Stimulated activated CD4-positive, alpha-beta T cell treated with anti-CD3 and anti-CD28 coated beads, Interleukin-1b, Interleukin-23, amount 100 ng/mL, for 24 hours (primary cell): Measurements from ENCODE around the gene SLC25A25.
A peak's percentile ranks its signal among the peaks of the same experiment; 100 is the strongest.

Experiments used
- DNase-seq, 4 experiments: peaks; one replicate each; pipeline ENCODE4 v3.0.0-alpha.2; 2020; ENCODE audit warnings: low read depth in 4 of 4, low spot score in 1 of 4

Gene SLC25A25

GRCh38 chr9:128096616-128097536 is 28.8 kb downstream of the SLC25A25 start:
- no peak for DNase-seq

GRCh38 chr9:128097543-128098296 is 29.7 kb downstream of the SLC25A25 start:
- DNase-seq = no peak

- DNase-seq = peak in 3 of 4 experiments; percentile 47 to 55 (median 47)
Measured at GRCh38 chr9:128098297-128099230, 30.5 kb downstream of the SLC25A25 start.

DNA sequence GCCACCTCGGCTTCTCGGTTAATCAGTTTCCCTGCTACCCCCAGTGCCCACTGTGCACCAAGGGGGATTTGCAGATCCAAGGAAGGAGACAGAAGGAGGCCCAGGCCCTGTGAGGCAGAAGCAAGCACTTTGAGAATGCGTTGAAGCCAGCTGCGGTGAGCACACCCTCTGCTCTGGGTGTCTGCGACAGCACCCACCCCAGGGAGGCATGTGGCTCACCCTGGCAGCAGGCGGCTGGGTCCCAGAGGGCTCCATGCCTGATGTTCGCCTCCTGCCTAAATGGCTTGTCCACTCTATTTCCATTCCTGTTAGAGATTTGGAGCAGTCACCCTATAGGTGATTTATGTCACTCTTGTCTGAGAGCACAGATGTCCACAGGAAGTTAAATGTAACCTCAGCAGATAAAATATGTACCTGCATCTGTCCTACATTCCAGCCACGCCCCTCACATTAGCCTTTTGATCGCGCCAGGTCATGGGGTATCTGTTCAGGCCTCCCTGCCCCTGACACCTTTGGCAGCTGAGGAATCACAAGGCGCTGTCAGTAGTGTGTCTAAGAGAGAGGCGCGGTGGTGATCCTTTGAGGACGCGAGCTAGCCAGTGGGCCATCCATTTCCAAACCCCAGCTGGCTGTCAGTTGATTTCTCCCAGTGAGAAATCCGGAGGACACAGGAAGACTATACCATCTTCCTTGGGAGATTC is 31.3 kb downstream of the SLC25A25 start:
- DNase-seq = no peak

DNA sequence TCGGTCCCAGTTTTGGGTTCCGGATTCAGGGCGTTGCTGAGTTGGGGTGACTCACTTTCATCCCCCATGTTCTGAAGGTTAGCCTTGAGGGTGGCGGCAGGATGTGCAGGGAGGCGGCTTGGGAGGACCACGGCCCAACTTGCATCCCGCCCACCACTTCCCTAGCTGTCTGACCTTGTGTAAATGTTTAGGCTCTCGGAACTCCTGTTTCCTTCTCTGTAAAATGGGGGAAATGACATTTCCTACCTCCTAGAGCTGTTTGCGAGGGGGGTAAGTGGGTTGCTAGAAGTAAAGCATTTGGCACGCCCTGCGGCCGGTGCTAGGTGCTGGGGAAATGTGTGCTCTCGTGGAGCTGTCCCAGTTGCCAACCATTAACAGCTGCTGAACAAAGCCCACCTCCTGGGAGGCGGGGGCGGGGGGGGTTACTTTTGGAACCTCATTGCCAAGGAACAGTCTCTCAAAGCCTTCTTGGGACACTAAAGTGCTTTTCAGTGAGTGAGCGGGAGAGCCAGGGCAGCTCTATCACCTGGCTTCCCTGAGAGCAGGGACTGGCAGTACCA is 32.0 kb downstream of the SLC25A25 start:
- DNase-seq = no peak

DNA sequence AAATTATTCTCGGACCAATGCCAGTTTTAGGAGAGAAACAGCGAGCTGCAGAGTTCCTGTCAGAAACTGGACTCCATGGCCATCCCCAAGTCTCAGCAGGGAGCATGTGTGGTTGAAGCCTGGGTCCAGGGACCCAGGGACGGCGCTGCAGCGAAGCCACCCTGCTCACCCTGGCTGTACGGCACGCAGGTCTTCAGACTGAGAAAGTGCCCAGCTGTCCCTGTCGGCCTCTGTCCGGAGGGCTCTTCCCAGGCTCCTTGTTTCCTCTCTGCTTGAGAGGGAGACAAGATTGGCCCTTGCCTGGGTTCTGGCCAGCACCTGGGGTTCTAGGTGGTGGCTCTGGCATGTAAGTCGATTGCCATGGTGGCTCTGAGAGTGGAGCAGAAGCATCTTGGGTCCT is 32.5 kb downstream of the SLC25A25 start:
- DNase-seq = no peak

DNA sequence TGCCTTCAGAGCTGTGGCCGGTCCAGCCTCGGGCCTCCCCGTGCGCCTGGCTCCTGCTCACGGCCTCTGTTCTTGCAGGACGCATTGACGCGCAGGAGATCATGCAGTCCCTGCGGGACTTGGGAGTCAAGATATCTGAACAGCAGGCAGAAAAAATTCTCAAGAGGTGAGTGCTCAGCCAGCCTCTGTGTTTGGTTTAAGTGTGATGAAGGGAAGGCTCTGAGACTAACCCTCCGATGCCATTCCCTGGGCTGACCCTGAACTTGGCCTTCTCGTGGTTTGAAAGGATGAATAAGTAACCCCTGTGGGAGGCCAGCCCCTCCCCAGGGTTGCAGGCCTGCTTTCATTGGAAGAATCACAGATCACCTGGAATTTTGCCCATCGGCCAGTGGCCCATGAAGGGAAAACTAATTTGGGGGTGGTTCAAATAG is 33.2 kb downstream of the SLC25A25 start:
- DNase-seq = no peak

DNA sequence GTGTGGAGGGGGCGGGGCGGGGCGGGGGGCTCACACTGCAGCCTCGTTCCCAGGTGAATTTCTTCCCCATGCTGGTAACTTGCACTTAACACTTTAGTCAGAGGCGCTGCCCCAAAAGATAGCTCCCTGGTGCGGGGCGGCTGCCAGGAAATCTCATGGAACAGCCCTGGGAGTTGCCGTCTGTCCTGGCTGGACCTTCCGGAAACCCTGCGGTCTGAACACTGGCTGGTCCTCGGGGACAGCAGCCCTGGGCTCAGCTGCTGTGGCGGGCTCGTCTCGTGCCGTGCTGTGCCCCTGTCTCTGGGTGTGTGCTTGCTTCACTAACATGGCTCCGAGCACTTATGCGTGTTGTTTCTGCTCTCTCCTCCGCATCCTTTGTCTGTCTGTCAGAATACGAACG is 33.7 kb downstream of the SLC25A25 start:
- no peak for DNase-seq

- DNase-seq = no peak
Measured at GRCh38 chr9:128102196-128102595, 34.2 kb downstream of the SLC25A25 start.

DNA sequence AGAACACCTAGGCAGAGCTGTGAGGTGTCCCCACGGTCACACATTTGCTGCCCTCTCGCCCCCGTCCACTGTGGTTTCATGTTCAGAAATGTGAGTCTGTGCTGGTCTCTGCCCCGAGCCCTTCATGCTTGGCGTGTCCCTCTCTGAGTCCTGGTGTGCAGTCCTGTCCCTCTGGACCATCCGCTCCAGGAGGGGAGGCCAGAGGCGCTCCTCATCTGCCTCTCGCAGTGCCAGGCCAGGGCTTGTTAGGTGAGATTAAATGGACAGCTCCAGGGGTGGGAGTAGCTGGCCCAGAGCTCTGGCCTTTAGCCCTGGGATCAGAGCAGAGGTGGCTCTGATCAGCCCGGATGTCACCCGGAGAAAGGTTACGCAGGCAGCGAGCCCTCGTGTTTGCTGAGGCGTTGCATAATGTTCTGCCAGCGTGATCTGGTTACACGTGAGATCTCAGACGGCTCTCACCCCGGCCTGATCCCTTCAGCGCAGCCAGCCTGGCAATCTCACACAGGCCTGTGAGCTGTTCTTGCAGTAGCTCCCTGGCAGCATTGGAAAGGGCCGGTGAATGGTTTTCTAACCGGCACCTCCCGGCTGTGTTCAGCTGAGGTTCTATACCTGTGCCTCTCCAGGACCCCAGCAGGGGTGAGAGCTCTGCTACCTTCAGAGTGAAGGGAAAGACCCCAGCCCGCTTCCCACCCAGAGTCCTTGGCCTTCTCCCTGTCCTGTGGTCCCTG is 35.0 kb downstream of the SLC25A25 start:
- no peak for DNase-seq

- DNase-seq = no peak
Measured at GRCh38 chr9:128103589-128103962, 35.5 kb downstream of the SLC25A25 start.

GRCh38 chr9:128104171-128104618 is 36.2 kb downstream of the SLC25A25 start:
- no peak for DNase-seq

GRCh38 chr9:128105538-128106175 is 37.6 kb downstream of the SLC25A25 start:
- DNase-seq = no peak

DNA sequence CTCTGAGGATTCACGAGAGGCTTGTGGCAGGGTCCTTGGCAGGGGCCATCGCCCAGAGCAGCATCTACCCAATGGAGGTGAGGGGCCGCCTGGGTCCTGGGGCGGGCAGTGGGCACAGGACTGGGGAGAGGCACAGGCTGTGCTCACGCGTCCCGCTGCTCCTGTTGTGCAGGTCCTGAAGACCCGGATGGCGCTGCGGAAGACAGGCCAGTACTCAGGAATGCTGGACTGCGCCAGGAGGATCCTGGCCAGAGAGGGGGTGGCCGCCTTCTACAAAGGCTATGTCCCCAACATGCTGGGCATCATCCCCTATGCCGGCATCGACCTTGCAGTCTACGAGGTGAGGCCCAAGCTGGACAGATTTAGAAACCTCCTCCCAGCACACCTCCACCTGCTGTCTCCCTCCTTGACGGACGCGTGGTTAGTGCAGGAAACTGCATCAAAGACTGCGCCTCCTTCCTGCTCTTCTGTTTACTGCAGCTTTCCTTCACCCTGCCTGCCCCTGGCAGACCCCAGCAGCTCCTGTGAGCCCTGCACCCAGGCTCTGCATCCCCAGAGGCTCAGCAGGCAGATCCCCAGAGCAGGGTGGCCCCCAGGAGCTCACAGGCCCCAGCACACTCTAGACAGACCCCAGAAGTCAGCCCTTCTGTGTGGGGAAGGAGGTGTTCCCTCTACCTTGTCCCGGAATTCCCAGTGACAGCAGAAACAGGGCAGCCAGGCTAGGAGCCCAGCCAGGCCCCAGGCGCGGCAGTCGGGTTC is 38.3 kb downstream of the SLC25A25 start:
- DNase-seq = no peak

DNA sequence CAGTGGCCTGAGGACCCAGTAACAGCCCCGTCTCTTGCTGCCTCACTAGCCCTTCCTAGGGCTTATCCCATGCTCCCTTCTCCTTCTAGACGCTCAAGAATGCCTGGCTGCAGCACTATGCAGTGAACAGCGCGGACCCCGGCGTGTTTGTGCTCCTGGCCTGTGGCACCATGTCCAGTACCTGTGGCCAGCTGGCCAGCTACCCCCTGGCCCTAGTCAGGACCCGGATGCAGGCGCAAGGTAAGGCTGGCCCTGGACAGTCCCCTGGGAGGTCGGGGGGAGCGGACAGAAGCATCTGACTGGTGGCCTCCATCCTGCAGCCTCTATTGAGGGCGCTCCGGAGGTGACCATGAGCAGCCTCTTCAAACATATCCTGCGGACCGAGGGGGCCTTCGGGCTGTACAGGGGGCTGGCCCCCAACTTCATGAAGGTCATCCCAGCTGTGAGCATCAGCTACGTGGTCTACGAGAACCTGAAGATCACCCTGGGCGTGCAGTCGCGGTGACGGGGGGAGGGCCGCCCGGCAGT is 39.0 kb downstream of the SLC25A25 start:
- DNase-seq = no peak

DNA sequence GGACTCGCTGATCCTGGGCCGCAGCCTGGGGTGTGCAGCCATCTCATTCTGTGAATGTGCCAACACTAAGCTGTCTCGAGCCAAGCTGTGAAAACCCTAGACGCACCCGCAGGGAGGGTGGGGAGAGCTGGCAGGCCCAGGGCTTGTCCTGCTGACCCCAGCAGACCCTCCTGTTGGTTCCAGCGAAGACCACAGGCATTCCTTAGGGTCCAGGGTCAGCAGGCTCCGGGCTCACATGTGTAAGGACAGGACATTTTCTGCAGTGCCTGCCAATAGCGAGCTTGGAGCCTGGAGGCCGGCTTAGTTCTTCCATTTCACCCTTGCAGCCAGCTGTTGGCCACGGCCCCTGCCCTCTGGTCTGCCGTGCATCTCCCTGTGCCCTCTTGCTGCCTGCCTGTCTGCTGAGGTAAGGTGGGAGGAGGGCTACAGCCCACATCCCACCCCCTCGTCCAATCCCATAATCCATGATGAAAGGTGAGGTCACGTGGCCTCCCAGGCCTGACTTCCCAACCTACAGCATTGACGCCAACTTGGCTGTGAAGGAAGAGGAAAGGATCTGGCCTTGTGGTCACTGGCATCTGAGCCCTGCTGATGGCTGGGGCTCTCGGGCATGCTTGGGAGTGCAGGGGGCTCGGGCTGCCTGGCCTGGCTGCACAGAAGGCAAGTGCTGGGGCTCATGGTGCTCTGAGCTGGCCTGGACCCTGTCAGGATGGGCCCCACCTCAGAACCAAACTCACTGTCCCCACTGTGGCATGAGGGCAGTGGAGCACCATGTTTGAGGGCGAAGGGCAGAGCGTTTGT is 39.6 kb downstream of the SLC25A25 start:
- DNase-seq = no peak
